Cerebellar cortex (tissue), 1 donor: ENCODE results near the gene HTR7.

Source experiments
- DNase-seq: peaks from one replicate; pipeline ENCODE4 v3.0.0-alpha.2; 2015; ENCODE audit warnings: low spot score

The HTR7 gene

GRCh38 chr10:90804354-90804753 is 53.5 kb downstream of the HTR7 start:
- no peak for DNase-seq

GRCh38 chr10:90801608-90802007 is 56.2 kb downstream of the HTR7 start:
- no peak for DNase-seq

- DNase-seq: no peak
Measured at GRCh38 chr10:90800232-90800796, 57.5 kb downstream of the HTR7 start.

GRCh38 chr10:90799172-90799571 is 58.7 kb downstream of the HTR7 start:
- DNase-seq: no peak

- no peak for DNase-seq
Measured at GRCh38 chr10:90798482-90798881, 59.4 kb downstream of the HTR7 start.

GRCh38 chr10:90790422-90790821 is 67.4 kb downstream of the HTR7 start:
- DNase-seq: no peak

- no peak for DNase-seq
Measured at GRCh38 chr10:90788968-90789367, 68.9 kb downstream of the HTR7 start.

- DNase-seq: no peak
Measured at GRCh38 chr10:90788199-90788491, 69.7 kb downstream of the HTR7 start.

GRCh38 chr10:90787393-90788198 is 70.2 kb downstream of the HTR7 start:
- DNase-seq: peak; percentile 24

- no peak for DNase-seq
Measured at GRCh38 chr10:90785782-90786181, 72.1 kb downstream of the HTR7 start.

GRCh38 chr10:90784771-90785170 is 73.1 kb downstream of the HTR7 start:
- DNase-seq: no peak

- DNase-seq: no peak
Measured at GRCh38 chr10:90780488-90780887, 77.4 kb downstream of the HTR7 start.

- DNase-seq: no peak
Measured at GRCh38 chr10:90779548-90779947, 78.3 kb downstream of the HTR7 start.

GRCh38 chr10:90777621-90778020 is 80.2 kb downstream of the HTR7 start:
- no peak for DNase-seq

- DNase-seq: no peak
Measured at GRCh38 chr10:90775351-90776028, 82.3 kb downstream of the HTR7 start.

- no peak for DNase-seq
Measured at GRCh38 chr10:90769946-90770841, 87.6 kb downstream of the HTR7 start.

- peak; percentile 38 for DNase-seq
Measured at GRCh38 chr10:90751107-90751997, 106.5 kb downstream of the HTR7 start.

- no peak for DNase-seq
Measured at GRCh38 chr10:90746829-90747228, 111.0 kb downstream of the HTR7 start.

- no peak for DNase-seq
Measured at GRCh38 chr10:90745565-90745964, 112.3 kb downstream of the HTR7 start.

- no peak for DNase-seq
Measured at GRCh38 chr10:90743291-90743690, 114.5 kb downstream of the HTR7 start.

- DNase-seq: no peak
Measured at GRCh38 chr10:90741926-90742565, 115.8 kb downstream of the HTR7 start.
